ENCODE measurements around the gene PGAP6. TPM values are rescaled to one million over a fixed set of nuclear protein-coding genes. Genes with fewer than 3 reads are reported as not detected.
A peak's percentile ranks its signal among the peaks of the same experiment; 100 is the strongest.
"Not testable (repeated sequence)": the region's sequence is repeated elsewhere in the genome, so short reads cannot be mapped to it uniquely, and the experiment has no call there.

Gene PGAP6
- total RNA-seq, 8 experiments from 2014 or later: 19.2 to 82.1 (median 25.3) TPM

- in situ Hi-C loops (cut with MboI; ENCODE audit: low pct_unique_long_range_greater_than_20kb in 2 of 9, low sequenced_read_pairs in 9 of 9, unreplicated experiment in 9 of 9): no loop called here
- peak in 3 of 8 experiments; percentile 9 to 26 (median 17) for ATAC-seq (replicated peaks in 6 of 8)
- WGBS, 10 experiments: 62 to 100% (median 71%) methylated on average over 1 to 6 of the region's 19 CpGs; no CpG with 5 or more reads in 3 of the 10 experiments
These were observed 16.9 kb downstream of the PGAP6 start for GRCh38 chr16:364595-365491.

GRCh38 chr16:363766-364490, 17.9 kb downstream of the PGAP6 start:
- ATAC-seq (replicated peaks in 6 of 8): peak; percentile 9 to 67 (median 56)
- Histone ChIP-seq H3K4me1 (replicated peaks in 1 of 2) (peaks cover 8 to 18% of the 10 kb centered on the region in 2 donors), H3K27ac (peak overlapping the region in 1 of 2 donors; percentile 59), H3K4me3 (no peak overlapping the region)
- in situ Hi-C loops (cut with MboI; ENCODE audit: low pct_unique_long_range_greater_than_20kb in 2 of 9, low sequenced_read_pairs in 9 of 9, unreplicated experiment in 9 of 9): no loop called here
- WGBS, 10 experiments: 14 to 45% (median 24%) methylated on average over 5 to 8 of the region's 24 CpGs; no CpG with 5 or more reads in 7 of the 10 experiments

More at GRCh38 chr16:364595-365491, 16.9 kb downstream of the PGAP6 start:
- Histone ChIP-seq H3K4me3 (no peak overlapping the region), H3K4me1 (replicated peaks in 1 of 2) (peaks cover 15 to 27% of the 10 kb centered on the region in 2 donors), H3K27ac (peak overlapping the region in 1 of 2 donors; percentile 43)

GRCh38 chr16:363110-363765, 18.5 kb downstream of the PGAP6 start:
- 60 to 71% methylated on average over 1 to 10 of the region's 20 CpGs; no CpG with 5 or more reads in 8 of the 10 experiments for WGBS, 10 experiments
- Histone ChIP-seq H3K4me1 (replicated peaks in 1 of 2) (peaks cover 8 to 18% of the 10 kb centered on the region in 2 donors), H3K27ac (peak overlapping the region in 1 of 2 donors; percentile 59), H3K4me3 (no peak overlapping the region)
- in situ Hi-C loops (cut with MboI; ENCODE audit: low pct_unique_long_range_greater_than_20kb in 2 of 9, low sequenced_read_pairs in 9 of 9, unreplicated experiment in 9 of 9): no loop called here
- peak in 6 of 8 experiments; percentile 3 to 28 (median 18) for ATAC-seq (replicated peaks in 6 of 8)

GRCh38 chr16:362702-362999, 19.1 kb downstream of the PGAP6 start:
- H3K4me3 ChIP-seq; in situ Hi-C loops (cut with MboI; ENCODE audit: low pct_unique_long_range_greater_than_20kb in 2 of 9, low sequenced_read_pairs in 9 of 9, unreplicated experiment in 9 of 9); H3K27ac ChIP-seq: not testable (repeated sequence)
- H3K4me1 ChIP-seq (replicated peaks in 1 of 2): peaks cover 8 to 18% of the 10 kb centered on the region in 2 donors
- peak in 3 of 8 experiments; percentile 2 to 5 (median 3) for ATAC-seq (replicated peaks in 6 of 8)
- WGBS, 10 experiments: 90% methylated on average over 2 of the region's 24 CpGs; no CpG with 5 or more reads in 9 of the 10 experiments

- H3K4me3 ChIP-seq: no peak overlapping the region
- peak; percentile 61 to 84 (median 70) for ATAC-seq (replicated peaks in 6 of 8)
- no peak overlapping the region for H3K27ac ChIP-seq
- 20 to 100% (median 26%) methylated on average over 1 to 5 of the region's 30 CpGs; no CpG with 5 or more reads in 6 of the 10 experiments for WGBS, 10 experiments
- in situ Hi-C loops (cut with MboI; ENCODE audit: low pct_unique_long_range_greater_than_20kb in 2 of 9, low sequenced_read_pairs in 9 of 9, unreplicated experiment in 9 of 9): no loop called here
- peaks cover 8 to 18% of the 10 kb centered on the region in 2 donors for H3K4me1 ChIP-seq (replicated peaks in 1 of 2)
These were observed 19.7 kb downstream of the PGAP6 start for GRCh38 chr16:361872-362701.

- H3K27ac ChIP-seq: no peak overlapping the region
- 54 to 100% (median 96%) methylated on average over 4 to 6 of the region's 30 CpGs; no CpG with 5 or more reads in 7 of the 10 experiments for WGBS, 10 experiments
- H3K4me1 ChIP-seq (replicated peaks in 1 of 2): peaks cover 8 to 18% of the 10 kb centered on the region in 2 donors
- in situ Hi-C loops (cut with MboI; ENCODE audit: low pct_unique_long_range_greater_than_20kb in 2 of 9, low sequenced_read_pairs in 9 of 9, unreplicated experiment in 9 of 9): no loop called here
- no peak for ATAC-seq (replicated peaks in 6 of 8)
- peak overlapping the region in 1 of 5 donors; percentile 14 for H3K4me3 ChIP-seq
These were observed 20.4 kb downstream of the PGAP6 start for GRCh38 chr16:361341-361871.

GRCh38 chr16:360698-361336, 21.0 kb downstream of the PGAP6 start:
- 75 to 100% (median 89%) methylated on average over 2 to 15 of the region's 47 CpGs; no CpG with 5 or more reads in 3 of the 10 experiments for WGBS, 10 experiments
- ATAC-seq (replicated peaks in 6 of 8): no peak
- peaks cover 8 to 18% of the 10 kb centered on the region in 2 donors for H3K4me1 ChIP-seq (replicated peaks in 1 of 2)
- H3K4me3 ChIP-seq: peak overlapping the region in 1 of 5 donors; percentile 14
- H3K27ac ChIP-seq: no peak overlapping the region
- in situ Hi-C loops (cut with MboI; ENCODE audit: low pct_unique_long_range_greater_than_20kb in 2 of 9, low sequenced_read_pairs in 9 of 9, unreplicated experiment in 9 of 9): no loop called here

GRCh38 chr16:359871-360697, 21.7 kb downstream of the PGAP6 start:
- peaks cover 8 to 18% of the 10 kb centered on the region in 2 donors for H3K4me1 ChIP-seq (replicated peaks in 1 of 2)
- no peak overlapping the region for H3K27ac ChIP-seq
- WGBS, 10 experiments: 80 to 85% methylated on average over 3 to 6 of the region's 47 CpGs; no CpG with 5 or more reads in 8 of the 10 experiments
- no peak for ATAC-seq (replicated peaks in 6 of 8)
- in situ Hi-C loops (cut with MboI; ENCODE audit: low pct_unique_long_range_greater_than_20kb in 2 of 9, low sequenced_read_pairs in 9 of 9, unreplicated experiment in 9 of 9): no loop called here
- no peak overlapping the region for H3K4me3 ChIP-seq

GRCh38 chr16:359067-359763, 22.6 kb downstream of the PGAP6 start:
- ATAC-seq (replicated peaks in 6 of 8): no peak
- 43 to 90% (median 79%) methylated on average over 2 to 8 of the region's 19 CpGs; no CpG with 5 or more reads in 6 of the 10 experiments for WGBS, 10 experiments
- Histone ChIP-seq H3K4me1 (replicated peaks in 1 of 2) (peaks cover 8 to 11% of the 10 kb centered on the region in 2 donors), H3K4me3 (no peak overlapping the region), H3K27ac (no peak overlapping the region)
- in situ Hi-C loops (cut with MboI; ENCODE audit: low pct_unique_long_range_greater_than_20kb in 2 of 9, low sequenced_read_pairs in 9 of 9, unreplicated experiment in 9 of 9): no loop called here

- in situ Hi-C loops (cut with MboI; ENCODE audit: low pct_unique_long_range_greater_than_20kb in 2 of 9, low sequenced_read_pairs in 9 of 9, unreplicated experiment in 9 of 9): no loop called here
- WGBS, 10 experiments: no CpG with 5 or more reads among the region's 12 CpGs
- Histone ChIP-seq H3K27ac (no peak overlapping the region), H3K4me1 (replicated peaks in 1 of 2) (no peaks in the 10 kb centered on the region), H3K4me3 (no peak overlapping the region)
- ATAC-seq (replicated peaks in 6 of 8): no peak
These were observed 25.0 kb downstream of the PGAP6 start for GRCh38 chr16:356741-357140.

All from motor neuron (in vitro differentiated cells).